Measurements from ENCODE around the gene SOX8.

- TF ChIP-seq POLR2A (IDR thresholded peaks at IDR 0.05) = no peak
- TF ChIP-seq, protein P1, sequence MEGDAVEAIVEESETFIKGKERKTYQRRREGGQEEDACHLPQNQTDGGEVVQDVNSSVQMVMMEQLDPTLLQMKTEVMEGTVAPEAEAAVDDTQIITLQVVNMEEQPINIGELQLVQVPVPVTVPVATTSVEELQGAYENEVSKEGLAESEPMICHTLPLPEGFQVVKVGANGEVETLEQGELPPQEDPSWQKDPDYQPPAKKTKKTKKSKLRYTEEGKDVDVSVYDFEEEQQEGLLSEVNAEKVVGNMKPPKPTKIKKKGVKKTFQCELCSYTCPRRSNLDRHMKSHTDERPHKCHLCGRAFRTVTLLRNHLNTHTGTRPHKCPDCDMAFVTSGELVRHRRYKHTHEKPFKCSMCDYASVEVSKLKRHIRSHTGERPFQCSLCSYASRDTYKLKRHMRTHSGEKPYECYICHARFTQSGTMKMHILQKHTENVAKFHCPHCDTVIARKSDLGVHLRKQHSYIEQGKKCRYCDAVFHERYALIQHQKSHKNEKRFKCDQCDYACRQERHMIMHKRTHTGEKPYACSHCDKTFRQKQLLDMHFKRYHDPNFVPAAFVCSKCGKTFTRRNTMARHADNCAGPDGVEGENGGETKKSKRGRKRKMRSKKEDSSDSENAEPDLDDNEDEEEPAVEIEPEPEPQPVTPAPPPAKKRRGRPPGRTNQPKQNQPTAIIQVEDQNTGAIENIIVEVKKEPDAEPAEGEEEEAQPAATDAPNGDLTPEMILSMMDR (IDR thresholded peaks at IDR 0.05) = no peak
Measured at GRCh38 chr16:979147-979546, 2.4 kb upstream of the SOX8 start.
